ENCODE results near the gene ENOX2.

GRCh38 chrX:130623518-130623917 is 279.5 kb downstream of the ENOX2 start:
- TF ChIP-seq ZNF274 (IDR thresholded peaks at IDR 0.05; ENCODE audit: low read depth, low read length), result no peak
- no peak for TF ChIP-seq YY1 (IDR thresholded peaks at IDR 0.05; ENCODE audit: insufficient read depth, insufficient read length)
- no peak for TF ChIP-seq SUZ12 (IDR thresholded peaks at IDR 0.05; ENCODE audit: extremely low read depth, insufficient read depth, insufficient read length)

All from NT2/D1 (cell line).